ENCODE data around the gene SLC25A2.
"Not testable (repeated sequence)": the region's sequence is repeated elsewhere in the genome, so short reads cannot be mapped to it uniquely, and the experiment has no call there.

Gene SLC25A2

GRCh38 chr5:141319699-141320098 lies 15.8 kb upstream of the SLC25A2 start:
- H3K4me3 ChIP-seq (ENCODE audit: low read length), result peak overlapping the region; percentile 84
- DNase-seq (ENCODE audit: low read depth, low spot score), result no peak

GRCh38 chr5:141319202-141319601 lies 15.4 kb upstream of the SLC25A2 start:
- no peak overlapping the region for H3K4me3 ChIP-seq (ENCODE audit: low read length)
- no peak for DNase-seq (ENCODE audit: low read depth, low spot score)

GRCh38 chr5:141316963-141317362 lies 13.1 kb upstream of the SLC25A2 start:
- not testable (repeated sequence) for DNase-seq (ENCODE audit: low read depth, low spot score)

GRCh38 chr5:141313711-141314110 lies 9.9 kb upstream of the SLC25A2 start:
- no peak for DNase-seq (ENCODE audit: low read depth, low spot score)
- no peak overlapping the region for H3K4me3 ChIP-seq (ENCODE audit: low read length)

More at GRCh38 chr5:141316963-141317362, 13.1 kb upstream of the SLC25A2 start:
- H3K4me3 ChIP-seq (ENCODE audit: low read length), result not testable (repeated sequence)

- no peak for DNase-seq (ENCODE audit: low read depth, low spot score)
- no peak overlapping the region for H3K4me3 ChIP-seq (ENCODE audit: low read length)
These were observed 2.8 kb upstream of the SLC25A2 start for GRCh38 chr5:141306630-141307029.

GRCh38 chr5:141298376-141298775 lies 5.5 kb downstream of the SLC25A2 start:
- no peak for DNase-seq (ENCODE audit: low read depth, low spot score)
- no peak overlapping the region for H3K4me3 ChIP-seq (ENCODE audit: low read length)

- no peak for DNase-seq (ENCODE audit: low read depth, low spot score)
- H3K4me3 ChIP-seq (ENCODE audit: low read length), result no peak overlapping the region
These were observed 30.9 kb downstream of the SLC25A2 start for GRCh38 chr5:141272906-141273305.

- DNase-seq (ENCODE audit: low read depth, low spot score), result no peak
- no peak overlapping the region for H3K4me3 ChIP-seq (ENCODE audit: low read length)
These were observed 34.7 kb downstream of the SLC25A2 start for GRCh38 chr5:141269195-141269594.

- H3K4me3 ChIP-seq (ENCODE audit: low read length), result no peak overlapping the region
These were observed 42.7 kb downstream of the SLC25A2 start for GRCh38 chr5:141261238-141261546.

GRCh38 chr5:141260458-141261237 lies 43.2 kb downstream of the SLC25A2 start:
- H3K4me3 ChIP-seq (ENCODE audit: low read length), result no peak overlapping the region
- no peak for DNase-seq (ENCODE audit: low read depth, low spot score)

More at GRCh38 chr5:141261238-141261546, 42.7 kb downstream of the SLC25A2 start:
- DNase-seq (ENCODE audit: low read depth, low spot score), result no peak

GRCh38 chr5:141258948-141259347 lies 44.9 kb downstream of the SLC25A2 start:
- DNase-seq (ENCODE audit: low read depth, low spot score), result no peak
- H3K4me3 ChIP-seq (ENCODE audit: low read length), result no peak overlapping the region

GRCh38 chr5:141258464-141258863 lies 45.4 kb downstream of the SLC25A2 start:
- no peak for DNase-seq (ENCODE audit: low read depth, low spot score)
- no peak overlapping the region for H3K4me3 ChIP-seq (ENCODE audit: low read length)

All from Jurkat, Clone E6-1 (cell line).